Measurements from ENCODE around the gene KCTD16.

DNA sequence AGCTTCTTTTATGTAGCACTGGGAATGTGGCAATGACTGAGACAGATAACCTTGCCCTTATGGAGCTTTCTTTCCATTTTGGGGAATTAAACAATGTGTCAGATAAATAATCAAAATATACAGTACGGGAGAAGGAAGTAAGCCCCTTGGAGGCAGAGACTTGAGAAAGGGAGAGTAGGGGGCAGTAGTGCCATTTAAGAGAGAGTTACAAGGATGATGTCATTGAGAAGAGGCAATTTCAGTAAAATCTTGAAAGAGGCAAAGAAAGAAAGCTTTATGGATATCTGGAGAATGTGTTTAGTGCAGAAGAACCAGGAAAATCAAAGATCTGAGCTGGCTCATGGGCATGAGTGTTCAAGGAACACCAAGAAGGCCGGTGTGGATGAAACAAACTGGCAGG lies 77.3 kb downstream of the KCTD16 start:
- TF ChIP-seq, protein P1, sequence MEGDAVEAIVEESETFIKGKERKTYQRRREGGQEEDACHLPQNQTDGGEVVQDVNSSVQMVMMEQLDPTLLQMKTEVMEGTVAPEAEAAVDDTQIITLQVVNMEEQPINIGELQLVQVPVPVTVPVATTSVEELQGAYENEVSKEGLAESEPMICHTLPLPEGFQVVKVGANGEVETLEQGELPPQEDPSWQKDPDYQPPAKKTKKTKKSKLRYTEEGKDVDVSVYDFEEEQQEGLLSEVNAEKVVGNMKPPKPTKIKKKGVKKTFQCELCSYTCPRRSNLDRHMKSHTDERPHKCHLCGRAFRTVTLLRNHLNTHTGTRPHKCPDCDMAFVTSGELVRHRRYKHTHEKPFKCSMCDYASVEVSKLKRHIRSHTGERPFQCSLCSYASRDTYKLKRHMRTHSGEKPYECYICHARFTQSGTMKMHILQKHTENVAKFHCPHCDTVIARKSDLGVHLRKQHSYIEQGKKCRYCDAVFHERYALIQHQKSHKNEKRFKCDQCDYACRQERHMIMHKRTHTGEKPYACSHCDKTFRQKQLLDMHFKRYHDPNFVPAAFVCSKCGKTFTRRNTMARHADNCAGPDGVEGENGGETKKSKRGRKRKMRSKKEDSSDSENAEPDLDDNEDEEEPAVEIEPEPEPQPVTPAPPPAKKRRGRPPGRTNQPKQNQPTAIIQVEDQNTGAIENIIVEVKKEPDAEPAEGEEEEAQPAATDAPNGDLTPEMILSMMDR (IDR thresholded peaks at IDR 0.05) = no peak
- TF ChIP-seq EZH2 (IDR thresholded peaks at IDR 0.05; ENCODE audit: borderline replicate concordance, insufficient read depth, low read depth, low read length, poor library complexity, severe bottlenecking) = no peak
